NCI-H2196 treated with DMSO at 0.1 percent for 48 hours (cell line): Measurements from ENCODE around the gene NAA10.
A peak's percentile ranks its signal among the peaks of the same experiment; 100 is the strongest.

Source experiments
- DNase-seq: peaks from one replicate; lab custom pipeline; 2025; ENCODE audit not compliant: unreplicated experiment; lab: John Stamatoyannopoulos, UW

Gene NAA10

DNA sequence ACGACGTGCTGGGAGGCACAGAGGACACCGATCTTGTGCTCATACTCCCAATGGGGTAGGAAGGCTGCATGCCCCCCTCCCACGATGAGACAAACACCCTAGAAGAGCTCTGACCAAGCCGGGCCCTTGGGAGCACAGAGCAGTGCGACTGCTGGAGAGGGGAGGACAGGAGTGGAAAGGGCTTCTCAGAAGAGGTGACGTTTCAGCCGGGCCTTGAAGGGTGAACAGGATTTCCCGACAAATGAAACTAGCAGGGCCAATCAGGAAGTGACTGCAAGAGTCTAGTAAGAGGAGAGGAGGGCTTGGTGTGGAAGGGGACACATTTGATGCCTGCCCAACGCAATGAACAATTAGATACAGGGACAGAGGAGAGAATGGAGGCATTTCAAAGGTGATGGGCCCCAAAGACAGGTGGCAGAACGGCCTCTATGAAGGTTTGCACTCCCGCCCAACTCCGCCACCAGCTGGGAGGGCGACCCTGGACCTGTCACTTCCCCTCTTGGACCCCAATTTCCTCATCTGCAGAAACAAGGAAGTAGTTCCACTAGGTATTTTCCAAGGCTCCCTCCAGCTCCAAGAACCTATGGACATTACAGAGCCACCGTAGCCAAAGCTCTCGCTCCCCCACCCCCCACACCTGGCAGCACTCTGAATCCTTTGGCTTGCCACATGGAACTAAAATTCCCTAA lies 32.8 kb upstream of the NAA10 start:
- DNase-seq: no peak

DNA sequence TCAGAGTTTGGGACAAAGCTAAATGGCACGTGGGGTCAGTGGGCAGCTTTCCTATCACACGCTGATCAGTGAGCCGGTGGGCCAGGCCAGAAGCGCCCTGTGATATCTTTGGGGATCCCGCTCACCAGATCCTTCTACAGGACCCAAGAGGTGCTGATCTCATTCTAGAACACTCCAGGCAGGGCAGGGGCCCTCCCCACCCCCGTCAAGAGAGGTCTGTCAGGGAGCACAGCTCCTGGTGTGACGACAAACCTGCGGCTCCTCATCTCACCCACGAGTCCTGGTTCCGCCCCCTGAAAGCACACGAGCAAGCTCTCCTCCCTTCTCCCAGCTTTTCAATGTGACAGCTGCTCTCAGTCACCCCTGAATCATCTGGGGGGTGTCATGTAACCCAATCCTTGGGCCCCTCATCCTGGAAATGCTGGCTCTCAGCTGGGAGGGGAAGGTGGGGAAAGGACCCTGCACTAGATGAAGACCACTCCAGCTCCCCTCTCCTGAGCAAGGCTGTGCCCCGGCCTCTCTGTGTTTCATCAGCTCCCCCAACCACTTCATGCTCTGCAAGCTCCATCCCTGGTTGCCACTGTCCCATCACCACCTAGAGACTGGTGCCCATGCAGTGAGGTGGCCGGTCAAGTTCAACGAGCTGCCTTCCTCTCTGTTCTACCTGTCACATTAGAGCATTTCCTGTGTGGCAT lies 32.2 kb upstream of the NAA10 start:
- no peak for DNase-seq

DNA sequence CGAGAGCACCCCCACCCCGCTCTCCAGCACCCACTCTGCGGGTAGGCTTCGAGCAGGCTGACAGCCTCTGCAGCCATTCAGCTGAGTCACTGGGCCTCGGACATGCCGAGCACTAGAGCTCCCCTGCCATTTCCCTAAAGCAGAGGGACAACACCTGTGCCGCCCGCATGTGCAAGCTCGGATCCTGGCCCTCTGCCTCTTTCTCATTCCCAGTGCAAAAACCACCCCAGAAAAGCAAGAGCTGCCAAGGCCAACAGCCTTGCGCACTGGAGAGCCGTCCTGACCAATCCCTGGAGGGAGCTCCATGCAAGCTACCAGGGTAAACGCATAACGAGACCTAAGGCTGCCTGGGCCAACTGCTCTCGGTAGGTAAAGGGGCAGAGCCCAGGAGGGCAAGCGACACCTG lies 31.4 kb upstream of the NAA10 start:
- DNase-seq: no peak

DNA sequence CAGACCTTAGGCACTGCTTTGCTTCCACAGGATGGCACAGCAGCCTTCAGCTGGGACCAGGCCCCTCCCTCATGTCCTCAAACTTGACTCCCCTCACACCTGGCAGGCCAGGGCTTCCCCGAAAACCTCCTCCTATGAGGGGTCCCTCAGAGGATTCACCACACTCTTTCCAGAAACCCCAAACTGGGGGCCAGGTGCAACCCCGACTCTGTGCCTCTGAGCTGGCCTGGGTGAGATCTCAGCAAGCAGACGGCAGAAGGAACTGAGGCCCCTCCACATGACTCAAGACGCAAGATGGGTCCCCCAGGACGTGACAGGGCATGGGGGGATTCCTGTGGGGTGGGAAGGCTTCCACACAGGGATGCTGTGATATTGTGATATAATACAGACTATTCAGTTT lies 30.6 kb upstream of the NAA10 start:
- DNase-seq: no peak

DNA sequence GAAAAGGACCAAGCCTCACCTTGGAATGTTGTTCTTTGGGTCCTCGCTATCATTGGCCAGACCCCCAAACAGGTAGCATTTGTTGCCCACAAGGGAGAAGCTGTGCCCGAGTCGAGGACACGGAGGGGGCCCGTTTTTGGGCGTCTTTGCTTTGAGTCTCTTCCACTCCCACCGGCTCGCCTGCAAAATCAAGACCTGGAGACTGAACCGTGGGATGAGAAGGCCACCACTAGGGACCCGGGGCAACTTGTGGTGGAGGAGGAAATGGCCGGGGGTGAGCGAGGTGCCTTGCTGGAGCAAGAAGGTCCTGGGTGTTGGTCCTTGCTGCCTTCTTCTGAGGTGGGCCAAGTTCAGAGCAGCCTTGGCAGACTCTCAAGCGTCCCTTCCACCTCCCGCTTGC lies 29.3 kb upstream of the NAA10 start:
- no peak for DNase-seq

DNA sequence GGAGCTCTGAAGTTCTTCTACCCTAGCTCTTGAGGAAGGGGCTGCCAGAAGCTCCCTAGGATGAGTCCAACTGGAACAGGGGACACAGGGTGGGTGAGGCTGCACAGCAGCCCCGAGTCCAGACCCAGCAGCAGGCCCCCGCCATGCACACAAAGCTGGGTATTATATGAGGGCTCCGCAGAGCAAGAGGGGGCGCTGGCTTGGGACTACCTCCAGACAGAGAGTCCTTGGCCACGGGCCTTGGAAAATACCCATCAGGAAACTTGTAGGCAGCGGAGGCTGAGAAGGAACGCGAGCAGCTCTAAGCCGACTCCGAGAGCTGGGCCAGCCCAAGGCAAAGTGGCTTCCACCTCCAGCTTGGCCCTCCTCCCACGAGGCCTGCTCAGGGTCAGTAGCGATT lies 28.7 kb upstream of the NAA10 start:
- no peak for DNase-seq

DNA sequence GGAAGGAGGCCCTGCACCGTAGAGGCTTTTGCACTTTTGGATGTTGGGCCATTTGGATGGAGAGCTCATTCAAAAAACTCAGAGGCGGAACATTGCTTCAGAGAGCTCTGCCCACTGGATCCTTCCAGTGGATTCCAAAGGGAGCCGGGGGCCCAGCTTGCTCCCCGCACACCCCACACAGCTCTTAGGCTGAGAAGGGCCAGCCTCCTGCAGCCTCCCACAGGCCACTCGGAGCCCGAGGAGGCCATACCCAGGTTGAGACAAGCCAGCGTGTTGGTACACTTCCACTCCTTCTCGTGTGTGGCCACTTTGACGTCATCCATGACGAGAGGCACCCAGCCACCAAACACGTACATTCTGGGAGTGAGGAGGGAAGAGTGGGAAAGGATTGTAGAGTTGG lies 26.5 kb upstream of the NAA10 start:
- no peak for DNase-seq

DNA sequence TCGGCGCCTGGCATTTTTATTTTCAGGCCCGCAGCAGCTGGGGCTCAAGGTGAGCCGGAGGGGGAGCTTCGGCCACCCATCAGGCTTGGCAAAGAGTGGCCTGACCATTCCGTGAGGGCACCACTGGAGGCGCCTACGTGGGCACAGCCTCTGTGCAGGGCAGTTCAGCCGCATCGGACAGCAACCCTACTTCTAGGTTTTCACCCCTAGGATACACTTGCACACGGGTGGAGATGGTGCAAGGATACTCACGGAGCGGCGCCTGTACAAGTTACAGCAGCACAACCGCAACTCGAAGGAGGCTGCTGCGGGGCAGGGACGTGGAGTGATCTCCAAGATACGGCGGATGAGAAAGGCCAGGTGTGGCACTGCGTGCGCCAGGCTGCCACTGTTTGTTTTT lies 25.9 kb upstream of the NAA10 start:
- no peak for DNase-seq

DNA sequence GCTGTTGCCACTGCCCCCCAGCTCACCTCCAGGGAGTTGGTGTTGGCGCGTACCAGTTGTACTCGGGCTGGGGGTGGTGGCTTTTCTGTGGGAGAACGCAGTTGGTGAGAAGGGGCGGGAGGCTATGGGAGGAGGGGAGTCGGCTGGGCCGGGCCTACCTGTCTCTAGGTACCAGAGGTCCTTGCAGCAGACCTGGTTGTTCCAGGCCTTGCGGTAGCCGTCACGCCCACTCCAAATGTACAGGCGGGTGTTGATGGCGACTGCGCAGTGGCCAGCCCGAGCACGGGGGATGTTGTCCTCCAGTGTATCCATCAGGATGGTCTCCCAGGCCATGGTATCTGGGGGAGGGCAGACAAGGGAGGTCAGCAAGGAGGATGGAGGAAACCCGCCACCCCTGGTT lies 25.2 kb upstream of the NAA10 start:
- DNase-seq: no peak

DNA sequence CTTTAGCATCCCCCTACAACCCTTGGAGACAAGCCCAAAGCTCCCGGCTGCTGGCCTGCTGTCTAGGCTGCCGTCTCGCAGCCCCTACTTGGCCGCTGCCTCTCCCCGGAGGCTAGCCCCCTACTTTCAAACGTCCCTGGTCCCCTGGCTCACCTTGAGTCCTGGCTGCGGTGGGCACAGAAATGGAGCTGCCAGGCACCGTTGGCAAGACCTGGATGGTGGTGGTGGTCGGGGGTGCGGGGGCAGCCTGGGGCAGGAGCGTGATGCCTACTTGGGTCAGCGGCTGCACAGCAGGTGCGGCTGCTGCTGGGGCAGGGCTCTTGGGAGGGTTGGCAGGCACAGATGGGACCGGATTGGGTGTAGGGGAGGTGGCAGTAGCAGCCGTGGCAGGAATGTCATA lies 24.8 kb upstream of the NAA10 start:
- no peak for DNase-seq

DNA sequence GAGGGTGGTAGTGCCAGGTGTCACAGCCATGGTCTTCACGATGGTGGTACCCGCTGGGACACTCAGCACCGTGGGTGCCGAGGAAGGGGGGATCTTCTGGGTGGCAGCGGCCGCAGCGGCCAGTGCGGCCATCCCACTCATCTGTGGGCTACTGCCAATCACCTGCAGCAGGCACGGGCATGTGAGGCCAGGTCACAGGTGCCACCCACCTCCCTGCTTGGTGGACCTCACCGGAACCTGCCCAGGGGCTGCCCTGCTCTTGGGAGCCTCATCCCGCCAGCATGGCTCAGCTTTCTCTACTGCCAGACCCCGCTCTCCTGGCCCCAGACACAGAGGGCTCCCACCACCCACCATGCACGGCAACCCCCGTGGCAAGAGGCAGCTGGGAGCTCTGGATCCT lies 23.8 kb upstream of the NAA10 start:
- no peak for DNase-seq

DNA sequence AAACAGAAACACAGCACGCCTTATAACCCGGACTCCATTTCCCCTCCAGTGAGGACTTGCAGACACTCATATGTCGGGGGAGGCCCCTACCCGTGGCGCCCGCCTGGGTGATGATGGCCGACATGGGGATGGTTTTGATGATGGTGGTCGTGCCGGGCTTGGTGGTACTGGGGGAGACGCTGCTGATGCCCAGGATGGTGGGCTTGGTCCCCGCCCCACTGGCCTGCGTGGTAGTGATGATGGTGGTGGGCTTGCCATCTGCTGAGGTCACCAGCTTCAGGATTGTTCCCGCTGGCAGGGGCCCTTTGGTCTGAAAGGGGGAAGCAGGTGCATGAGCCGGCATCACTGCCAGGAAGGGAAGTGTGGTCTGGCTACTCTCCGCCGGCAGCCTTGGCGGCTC lies 22.4 kb upstream of the NAA10 start:
- no peak for DNase-seq

DNA sequence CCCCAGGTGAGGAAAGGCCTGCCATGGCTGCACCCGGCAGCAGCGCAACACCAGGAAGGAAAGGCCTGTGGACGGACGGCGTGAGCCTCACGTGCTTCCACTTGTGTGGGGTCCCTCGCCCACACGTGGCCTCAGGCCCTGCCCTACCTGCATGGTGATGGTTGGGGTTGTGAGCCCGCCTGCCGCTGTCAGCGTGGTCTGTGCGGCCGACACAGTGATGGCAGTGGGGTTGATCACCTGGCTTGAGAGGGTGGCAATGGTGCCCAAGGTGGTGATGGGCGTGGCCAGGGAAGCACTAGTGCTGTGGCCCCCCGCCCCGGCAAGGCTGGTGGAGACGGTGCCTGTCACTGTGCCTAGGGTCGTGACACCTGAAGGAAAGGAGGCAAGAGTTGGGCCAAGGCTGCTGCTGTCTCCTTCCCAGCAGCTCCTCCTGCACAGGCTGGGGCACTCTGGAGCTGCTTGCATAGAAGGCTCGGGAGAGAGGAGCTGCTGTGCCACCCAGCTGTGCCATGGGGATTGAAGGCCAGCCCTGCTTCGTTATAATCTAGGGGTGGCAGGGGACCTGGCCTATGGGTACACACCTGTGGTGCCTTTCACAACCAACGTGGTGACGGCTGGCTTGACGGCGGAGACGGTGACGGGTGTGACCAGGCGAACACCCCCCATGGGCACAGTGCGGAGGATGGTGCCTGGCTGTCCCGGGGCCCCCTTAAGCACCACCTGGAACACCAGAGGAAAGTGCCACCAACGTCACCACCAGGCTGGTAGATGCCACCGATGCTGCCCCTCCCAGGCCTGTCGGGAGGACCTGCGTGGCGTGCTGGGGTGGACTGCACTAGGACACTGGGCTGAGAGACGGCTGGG lies 21.4 kb upstream of the NAA10 start:
- DNase-seq: no peak

DNA sequence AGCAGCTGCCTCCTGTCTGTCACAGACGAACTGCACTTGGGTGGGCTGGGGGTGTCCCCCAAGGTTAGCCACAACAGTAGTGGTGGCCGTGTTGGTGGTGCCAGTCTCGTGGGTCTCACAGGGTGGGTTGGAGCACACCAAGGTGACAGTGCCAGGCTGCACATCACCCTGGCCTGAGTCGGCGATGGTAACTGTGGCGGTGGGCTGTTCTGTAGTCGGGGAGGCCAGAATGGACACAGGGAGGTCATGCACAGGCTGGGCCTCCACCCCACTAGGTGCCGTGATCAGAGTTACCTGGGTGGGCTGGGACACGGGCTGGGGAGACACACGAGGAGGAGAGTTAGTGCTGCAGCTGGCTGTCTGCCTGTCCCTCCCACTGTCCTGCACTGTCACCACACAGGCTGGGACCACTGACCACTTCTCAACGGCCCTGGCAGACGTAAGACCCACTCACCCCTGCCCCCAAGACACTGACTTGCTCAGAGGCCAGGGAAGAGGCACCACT lies 20.4 kb upstream of the NAA10 start:
- no peak for DNase-seq

DNA sequence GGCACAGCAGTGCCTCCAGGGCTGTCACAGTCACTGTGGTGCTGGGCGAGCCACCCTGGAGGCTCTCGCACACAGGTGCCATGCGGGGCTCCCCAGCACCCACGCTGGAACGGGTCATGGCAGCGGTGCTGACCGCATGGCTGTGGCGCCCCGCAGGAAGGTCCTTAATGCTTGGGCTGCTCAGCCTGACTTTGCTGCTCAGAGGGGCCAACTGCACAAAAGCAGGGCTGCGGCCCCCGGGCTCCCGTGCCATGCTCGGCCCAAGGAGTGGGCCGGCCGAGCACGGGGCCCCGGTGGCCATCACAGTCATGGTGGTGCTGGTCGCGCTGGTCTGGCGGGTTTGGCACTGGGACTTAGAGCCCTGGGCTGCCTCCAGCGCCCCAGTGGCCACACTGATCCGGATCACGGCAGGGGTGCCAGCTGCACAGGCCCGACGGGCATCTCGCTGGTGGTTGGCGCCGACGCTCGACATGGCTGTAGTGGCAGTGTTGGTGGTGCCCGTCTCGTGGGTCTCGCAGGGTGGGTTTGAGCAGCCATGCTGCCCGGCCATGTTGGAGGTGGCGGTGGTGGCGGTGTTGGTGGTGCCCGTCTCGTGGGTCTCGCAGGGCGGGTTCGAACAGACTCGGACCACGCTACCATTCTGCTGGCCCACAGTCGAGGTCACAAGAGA lies 19.9 kb upstream of the NAA10 start:
- no peak for DNase-seq

DNA sequence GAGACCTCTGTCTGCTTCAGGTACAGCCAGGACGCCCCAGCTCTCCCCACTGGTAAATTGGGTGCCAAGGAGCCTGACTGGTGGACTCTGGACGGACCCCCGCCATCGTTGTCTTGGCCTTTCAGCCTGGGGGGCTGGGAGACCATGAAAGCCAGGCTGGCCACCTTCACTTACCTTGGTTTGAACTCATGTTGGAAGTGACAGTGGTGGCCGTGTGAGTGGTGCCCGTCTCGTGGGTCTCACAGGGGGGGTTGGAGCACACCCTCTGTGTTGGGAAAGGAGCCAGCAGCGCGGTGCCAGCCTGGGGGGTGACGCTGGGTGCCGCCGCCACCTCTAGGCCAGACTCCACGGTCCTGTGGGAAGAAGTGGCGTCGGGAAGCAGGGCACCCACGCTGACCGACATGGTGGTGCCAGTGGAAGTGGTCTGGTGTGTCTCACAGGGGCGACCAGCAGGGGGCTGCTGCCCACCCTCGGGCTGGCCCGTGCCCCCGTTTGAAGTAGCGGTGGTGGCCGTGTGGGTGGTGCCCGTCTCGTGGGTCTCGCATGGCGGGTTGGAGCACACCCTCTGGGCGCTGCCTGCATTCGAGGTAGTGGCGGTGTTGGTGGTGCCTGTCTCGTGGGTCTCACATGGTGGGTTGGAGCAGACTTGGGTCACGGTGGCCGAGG lies 19.2 kb upstream of the NAA10 start:
- no peak for DNase-seq

DNA sequence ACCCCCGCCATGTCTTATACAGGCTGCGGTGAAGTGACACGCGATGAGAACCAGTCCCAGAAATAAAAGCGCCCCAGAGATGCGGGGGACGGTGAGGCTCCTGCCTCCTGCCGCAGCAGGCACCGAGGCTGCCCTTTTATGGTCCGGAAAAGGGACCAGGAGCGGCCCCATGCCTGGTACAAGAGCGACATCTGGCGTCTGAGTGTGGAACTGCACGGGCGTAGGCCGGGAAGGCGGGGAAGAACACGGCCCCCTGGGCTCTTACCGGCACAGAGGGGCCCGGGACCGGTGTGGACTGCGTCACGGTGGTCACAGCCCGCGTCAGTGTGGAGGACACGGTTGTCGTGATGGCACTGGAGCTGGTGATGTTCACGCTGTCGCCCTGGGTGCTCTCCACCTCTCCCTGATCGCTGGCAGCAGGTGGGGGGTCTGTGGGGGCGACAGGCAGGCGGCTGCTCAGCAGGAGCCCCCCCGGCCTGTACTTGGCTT lies 18.5 kb upstream of the NAA10 start:
- peak; percentile 1 for DNase-seq

DNA sequence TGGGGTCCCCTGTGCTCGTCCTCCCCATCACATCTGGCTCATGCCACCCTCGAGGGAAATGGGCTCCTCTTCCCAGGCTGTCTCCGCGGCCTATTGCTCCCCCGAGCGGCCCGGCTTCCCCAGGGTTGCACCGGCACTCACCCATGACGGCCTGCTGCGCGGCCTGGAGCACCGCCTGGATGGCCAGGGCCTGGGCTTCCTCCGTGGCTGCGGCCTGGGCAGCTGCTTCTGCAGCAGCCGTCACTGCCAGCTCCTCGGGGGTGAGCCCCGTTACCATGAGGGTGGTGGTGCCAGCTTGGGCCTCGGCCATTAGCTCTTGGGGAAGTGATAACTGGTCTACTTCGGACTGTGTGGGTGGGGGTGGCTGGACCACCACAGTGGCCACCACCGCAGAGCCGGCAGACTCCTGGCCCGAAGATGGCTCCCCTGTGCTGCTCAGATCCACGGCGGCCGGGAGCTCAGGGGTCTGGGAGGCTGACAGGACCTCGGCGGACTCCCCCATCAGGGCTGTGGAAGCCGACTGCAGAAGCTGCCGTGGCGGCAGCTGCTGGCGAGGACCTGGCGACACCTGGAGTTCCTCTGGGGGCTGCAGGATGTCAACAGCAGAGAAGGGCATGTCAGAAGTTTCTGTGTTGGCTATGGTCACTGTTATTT lies 17.7 kb upstream of the NAA10 start:
- DNase-seq: no peak

DNA sequence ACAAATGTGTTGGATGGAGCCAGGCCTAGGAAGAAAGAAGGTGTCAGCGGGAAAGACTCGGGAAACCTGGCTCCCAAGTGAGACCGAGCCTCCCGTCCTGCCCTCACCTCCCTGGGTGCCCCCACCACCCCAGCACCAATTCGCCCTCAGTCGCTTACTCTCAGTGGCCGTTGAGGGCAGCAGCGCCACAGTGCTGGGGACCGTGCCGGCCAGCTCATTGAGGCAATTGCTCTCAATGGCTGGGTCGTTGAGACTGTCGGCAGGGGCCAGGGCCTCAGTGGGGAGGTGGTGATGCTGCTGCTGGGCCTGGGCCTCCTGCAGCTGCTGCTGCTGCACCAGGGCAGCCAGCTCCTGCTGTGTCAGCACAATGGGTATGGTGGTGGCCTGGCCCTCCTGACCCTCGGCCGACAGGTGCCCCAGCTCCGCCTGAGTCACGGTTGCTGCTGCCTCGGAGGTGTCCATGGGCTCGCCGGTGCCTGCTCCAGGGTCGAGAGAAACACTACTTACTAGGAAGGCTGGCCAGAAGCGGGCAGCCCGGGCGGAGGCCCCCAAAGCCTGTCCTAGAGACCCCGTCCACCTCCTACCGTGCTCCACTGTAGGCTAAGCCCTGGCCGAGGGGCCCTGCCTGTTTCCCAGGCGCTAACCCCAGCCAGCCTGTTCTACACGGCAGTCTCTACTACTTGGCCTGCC lies 17.0 kb upstream of the NAA10 start:
- DNase-seq: no peak

DNA sequence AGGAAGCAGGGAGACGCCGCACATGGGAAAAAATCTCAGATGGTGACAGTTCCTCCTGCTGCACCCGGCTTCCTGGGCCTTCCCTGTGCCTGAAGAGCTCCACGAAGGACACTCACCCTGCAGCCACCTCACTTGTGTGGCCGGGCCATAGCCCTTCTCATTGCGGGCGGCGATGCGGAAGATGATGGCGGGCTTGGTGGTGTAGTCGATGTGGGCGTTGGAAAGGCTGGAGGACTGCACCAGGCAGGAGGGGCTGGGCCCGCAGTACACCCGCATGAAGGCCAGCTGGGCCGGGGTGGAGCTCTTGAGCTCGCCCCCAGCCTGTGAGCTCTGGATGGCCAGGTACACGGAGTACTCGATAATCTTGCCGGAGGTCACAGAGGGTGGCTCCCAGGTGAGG lies 15.3 kb upstream of the NAA10 start:
- DNase-seq: no peak
